HFF-Myc (cell line): ENCODE measurements around the gene FGD4.
A peak's percentile ranks its signal among the peaks of the same experiment; 100 is the strongest.

Experiments used
- DNase-seq: peaks from one replicate; pipeline ENCODE4 v3.0.0-alpha.2; 2011; ENCODE audit warnings: low read depth; ENCODE audit errors: extremely low read depth
- H3K4me3 ChIP-seq: replicated peaks from 2 replicates; pipeline ENCODE4 v1.5.1; 2011; ENCODE audit warnings: low read depth, mild to moderate bottlenecking, control low read depth, low read length
- CTCF ChIP-seq: IDR thresholded peaks from 2 replicates; pipeline ENCODE4 v1.5.1; 2012; ENCODE audit warnings: mild to moderate bottlenecking, low read depth, low read length, control low read depth; ENCODE audit errors: missing control alignments

The FGD4 gene

GRCh38 chr12:32399370-32400113 is at the start of gene FGD4:
TSS of gene FGD4 (plus strand) at chr12:32399558.
- peak within 1 kb of the TSS; percentile 49 for H3K4me3 ChIP-seq
- TF ChIP-seq CTCF, result peak; percentile 41
- DNase-seq, result no peak

GRCh38 chr12:32353540-32353939 is 45.8 kb upstream of the FGD4 start:
- DNase-seq, result no peak
- TF ChIP-seq CTCF, result no peak
- no peak overlapping the region for H3K4me3 ChIP-seq

GRCh38 chr12:32357601-32358249 is 41.6 kb upstream of the FGD4 start:
- TF ChIP-seq CTCF, result no peak
- no peak overlapping the region for H3K4me3 ChIP-seq

GRCh38 chr12:32360956-32361355 is 38.4 kb upstream of the FGD4 start:
- no peak for TF ChIP-seq CTCF
- no peak for DNase-seq
- no peak overlapping the region for H3K4me3 ChIP-seq

More at GRCh38 chr12:32357601-32358249, 41.6 kb upstream of the FGD4 start:
- no peak for DNase-seq

DNA sequence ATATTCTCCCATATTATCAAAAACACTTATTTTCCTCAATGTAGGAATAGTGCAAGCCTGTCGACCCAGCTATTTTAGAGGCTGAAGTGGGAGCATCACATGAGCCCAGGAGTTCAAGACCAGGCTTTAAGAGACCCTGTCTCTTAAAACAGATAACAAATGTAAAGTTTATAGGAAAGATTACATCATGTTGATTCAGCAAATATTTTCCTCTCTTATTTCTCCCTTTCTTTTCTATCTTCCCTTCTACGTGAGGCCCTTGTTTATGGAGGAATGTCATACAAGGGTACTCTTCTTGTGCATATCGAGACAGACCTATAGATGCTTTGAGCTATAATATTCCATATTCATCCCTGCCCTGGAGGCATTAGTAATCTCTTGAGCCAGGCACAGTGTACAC is 36.5 kb upstream of the FGD4 start:
- no peak for DNase-seq
- TF ChIP-seq CTCF, result no peak
- no peak overlapping the region for H3K4me3 ChIP-seq

DNA sequence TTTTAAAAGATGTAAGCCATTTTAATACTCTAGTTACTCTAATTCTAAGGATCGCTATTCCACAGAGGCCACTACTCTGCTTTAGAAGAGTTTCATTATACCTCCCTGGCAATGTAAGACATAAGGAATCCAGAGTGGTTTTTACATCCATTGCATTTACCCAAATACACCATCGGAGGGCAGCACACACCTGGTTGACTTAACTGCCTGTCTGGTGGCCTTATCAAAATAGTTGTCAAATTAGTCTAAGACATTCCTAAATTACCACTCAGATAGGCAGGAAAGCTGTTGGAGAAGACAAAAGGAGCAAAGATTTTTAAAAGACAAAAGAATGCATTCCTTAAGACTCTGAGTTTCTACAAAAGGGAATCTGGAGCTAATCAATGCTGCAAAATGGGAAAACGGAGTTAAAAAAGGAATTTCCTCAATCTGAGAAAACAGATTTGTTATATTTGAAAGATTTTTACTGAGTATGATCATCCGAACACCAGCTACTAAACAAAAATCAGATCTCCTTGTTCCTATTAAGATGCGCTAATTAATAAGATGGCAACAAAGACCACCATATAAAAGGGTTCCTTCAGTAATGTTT is 33.8 kb upstream of the FGD4 start:
- DNase-seq, result peak; percentile 47
- no peak overlapping the region for H3K4me3 ChIP-seq
- TF ChIP-seq CTCF, result peak; percentile 66
